Measurements from ENCODE around the gene ZDHHC24. TPM values are rescaled to one million over a fixed set of nuclear protein-coding genes. Genes with fewer than 3 reads are reported as not detected.

Gene ZDHHC24
- total RNA-seq, 1 experiment from 2014 or later, result 10.5 TPM

DNA sequence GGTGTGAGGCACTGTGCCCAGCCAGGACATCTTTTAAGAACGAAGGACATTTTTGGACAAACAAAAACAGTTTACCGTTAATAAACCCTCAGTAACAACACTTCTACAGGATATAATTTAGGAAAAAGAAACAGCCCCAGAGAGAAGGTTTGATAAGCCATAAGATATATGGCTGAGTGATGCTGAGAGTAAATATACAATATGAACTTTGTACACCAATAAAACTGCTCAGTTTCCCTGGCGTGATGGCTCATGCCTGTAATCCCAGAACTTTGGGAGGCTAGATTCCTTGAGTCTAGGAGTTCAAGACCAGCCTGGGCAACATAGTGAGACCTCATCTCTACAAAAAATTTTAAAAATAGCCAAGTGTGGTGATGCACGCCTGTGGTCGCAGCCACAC, 47.3 kb downstream of the ZDHHC24 start:
- H2AFZ ChIP-seq (ENCODE audit: low read depth, low read length, poor library complexity, severe bottlenecking), result no peak overlapping the region
- no peak for TF ChIP-seq CBX3 (IDR thresholded peaks at IDR 0.05; ENCODE audit: low read depth)
- no peak for TF ChIP-seq SRF (IDR thresholded peaks at IDR 0.05; ENCODE audit: low read depth)
- no peak for TF ChIP-seq JUND (IDR thresholded peaks at IDR 0.05)
- no peak for TF ChIP-seq YY1 (IDR thresholded peaks at IDR 0.05; ENCODE audit: extremely low read depth, insufficient replicate concordance, low read depth, low read length)
- TF ChIP-seq, protein P1, sequence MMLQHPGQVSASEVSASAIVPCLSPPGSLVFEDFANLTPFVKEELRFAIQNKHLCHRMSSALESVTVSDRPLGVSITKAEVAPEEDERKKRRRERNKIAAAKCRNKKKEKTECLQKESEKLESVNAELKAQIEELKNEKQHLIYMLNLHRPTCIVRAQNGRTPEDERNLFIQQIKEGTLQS (IDR thresholded peaks at IDR 0.05), result no peak
- no peak for TF ChIP-seq SIN3A (IDR thresholded peaks at IDR 0.05; ENCODE audit: low read depth)
- no peak for TF ChIP-seq EZH2phosphoT487 (IDR thresholded peaks at IDR 0.05; ENCODE audit: borderline replicate concordance)
- no peak for TF ChIP-seq CEBPB (IDR thresholded peaks at IDR 0.05; ENCODE audit: low read depth)
- TF ChIP-seq ZFX (IDR thresholded peaks at IDR 0.05), result no peak
- no peak for TF ChIP-seq FOSL1 (IDR thresholded peaks at IDR 0.05; ENCODE audit: low read depth)
- no peak for TF ChIP-seq POLR2A (IDR thresholded peaks at IDR 0.05; ENCODE audit: borderline replicate concordance, extremely low read depth, insufficient read depth, insufficient read length)
- no peak for TF ChIP-seq RAD21 (IDR thresholded peaks at IDR 0.05; ENCODE audit: low read depth)
- no peak for DNase-seq (ENCODE audit: low read depth, low spot score)
- ChIA-PET POLR2A (no interaction called here), CTCF (no interaction called here), RAD21 (ENCODE audit: low non-redundant PET in 1 of 2, low total read pairs in 2 of 2, uncharacterized antibody in 2 of 2, unreplicated experiment in 2 of 2) (no interaction called here)
- no peak overlapping the region for H3K4me3 ChIP-seq (replicated peaks in 1 of 2; ENCODE audit: low read depth in 1 of 2, low read length in 2 of 2)
- no peaks in the 10 kb centered on the region for H3K4me1 ChIP-seq (ENCODE audit: control insufficient read depth in 1 of 2, insufficient read depth in 2 of 2, low read length in 2 of 2)
- H3K9me2 ChIP-seq (ENCODE audit: insufficient read depth), result no peaks in the 10 kb centered on the region
- H3K9ac ChIP-seq (ENCODE audit: low read length), result no peak overlapping the region
- H3K36me3 ChIP-seq (ENCODE audit: control insufficient read depth in 1 of 2, insufficient read depth in 2 of 2, low read length in 2 of 2), result no peaks in the 10 kb centered on the region
- ATAC-seq, result no peak
- no peaks in the 10 kb centered on the region for H3K27me3 ChIP-seq (ENCODE audit: insufficient read depth, low read length)
- H3K4me2 ChIP-seq (ENCODE audit: low read length), result no peak overlapping the region
- no TSS peak for BruUV-seq (replicated peaks)
- intact Hi-C loops (cut with micrococcal nuclease), result no loop called here
- H3K9me3 ChIP-seq (ENCODE audit: control insufficient read depth in 1 of 2, insufficient read depth in 1 of 2, low read depth in 1 of 2, low read length in 2 of 2), result no peaks in the 10 kb centered on the region
- no peaks in the 10 kb centered on the region for H3K79me2 ChIP-seq (ENCODE audit: insufficient read depth, low read length)
- no peak overlapping the region for H3K27ac ChIP-seq (ENCODE audit: low read depth, low read length)
- H4K20me1 ChIP-seq (ENCODE audit: insufficient read depth), result no peaks in the 10 kb centered on the region

DNA sequence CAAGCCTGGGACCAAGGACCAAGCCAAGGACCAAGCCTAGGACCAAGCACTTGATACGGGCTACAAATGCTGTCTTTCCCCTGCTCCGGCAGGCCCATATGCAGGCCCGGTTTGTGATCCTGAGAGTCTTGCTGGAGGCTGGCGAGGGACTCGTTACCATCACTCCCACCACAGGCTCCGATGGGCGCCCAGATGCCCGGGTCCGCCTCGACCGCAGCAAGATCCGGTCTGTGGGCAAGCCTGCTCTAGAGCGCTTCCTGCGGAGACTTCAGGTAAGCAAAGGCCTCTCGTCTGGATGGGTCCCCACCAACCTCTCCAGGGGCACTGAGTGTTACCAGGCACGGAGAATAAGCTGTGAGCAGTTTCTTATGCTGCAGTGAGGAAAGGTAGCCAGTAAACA, 48.6 kb downstream of the ZDHHC24 start:
- POLR2A ChIA-PET, result no interaction called here
- Histone ChIP-seq H3K4me2 (ENCODE audit: low read length) (no peak overlapping the region), H3K27me3 (ENCODE audit: insufficient read depth, low read length) (no peaks in the 10 kb centered on the region), H4K20me1 (ENCODE audit: insufficient read depth) (no peaks in the 10 kb centered on the region), H3K9me3 (ENCODE audit: control insufficient read depth in 1 of 2, insufficient read depth in 1 of 2, low read depth in 1 of 2, low read length in 2 of 2) (no peaks in the 10 kb centered on the region), H3K79me2 (ENCODE audit: insufficient read depth, low read length) (no peaks in the 10 kb centered on the region), H2AFZ (ENCODE audit: low read depth, low read length, poor library complexity, severe bottlenecking) (no peak overlapping the region), H3K4me3 (replicated peaks in 1 of 2; ENCODE audit: low read depth in 1 of 2, low read length in 2 of 2) (no peak overlapping the region), H3K27ac (ENCODE audit: low read depth, low read length) (no peak overlapping the region), H3K9me2 (ENCODE audit: insufficient read depth) (no peaks in the 10 kb centered on the region), H3K9ac (ENCODE audit: low read length) (no peak overlapping the region), H3K4me1 (ENCODE audit: control insufficient read depth in 1 of 2, insufficient read depth in 2 of 2, low read length in 2 of 2) (no peaks in the 10 kb centered on the region), H3K36me3 (ENCODE audit: control insufficient read depth in 1 of 2, insufficient read depth in 2 of 2, low read length in 2 of 2) (no peaks in the 10 kb centered on the region; a peak in 1 of 4 replicates)
- CTCF ChIA-PET, result no interaction called here
- TF ChIP-seq, protein P2, sequence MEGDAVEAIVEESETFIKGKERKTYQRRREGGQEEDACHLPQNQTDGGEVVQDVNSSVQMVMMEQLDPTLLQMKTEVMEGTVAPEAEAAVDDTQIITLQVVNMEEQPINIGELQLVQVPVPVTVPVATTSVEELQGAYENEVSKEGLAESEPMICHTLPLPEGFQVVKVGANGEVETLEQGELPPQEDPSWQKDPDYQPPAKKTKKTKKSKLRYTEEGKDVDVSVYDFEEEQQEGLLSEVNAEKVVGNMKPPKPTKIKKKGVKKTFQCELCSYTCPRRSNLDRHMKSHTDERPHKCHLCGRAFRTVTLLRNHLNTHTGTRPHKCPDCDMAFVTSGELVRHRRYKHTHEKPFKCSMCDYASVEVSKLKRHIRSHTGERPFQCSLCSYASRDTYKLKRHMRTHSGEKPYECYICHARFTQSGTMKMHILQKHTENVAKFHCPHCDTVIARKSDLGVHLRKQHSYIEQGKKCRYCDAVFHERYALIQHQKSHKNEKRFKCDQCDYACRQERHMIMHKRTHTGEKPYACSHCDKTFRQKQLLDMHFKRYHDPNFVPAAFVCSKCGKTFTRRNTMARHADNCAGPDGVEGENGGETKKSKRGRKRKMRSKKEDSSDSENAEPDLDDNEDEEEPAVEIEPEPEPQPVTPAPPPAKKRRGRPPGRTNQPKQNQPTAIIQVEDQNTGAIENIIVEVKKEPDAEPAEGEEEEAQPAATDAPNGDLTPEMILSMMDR (IDR thresholded peaks at IDR 0.05 in 2 of 3, conservative IDR thresholded peaks at IDR 0.05 in 1 of 3; ENCODE audit: borderline replicate concordance in 1 of 3, insufficient read depth in 1 of 3, low read depth in 2 of 3, low read length in 2 of 3), result no peak
- no TSS peak for BruUV-seq (replicated peaks)
- intact Hi-C loops (cut with micrococcal nuclease), result no loop called here
- RAD21 ChIA-PET (ENCODE audit: low non-redundant PET in 1 of 2, low total read pairs in 2 of 2, uncharacterized antibody in 2 of 2, unreplicated experiment in 2 of 2), result no interaction called here
- DNase-seq (ENCODE audit: low read depth, low spot score) (no peak), ATAC-seq (no peak)

Data from HCT116 (cell line).